K562 (cell line): ENCODE results near the gene ADCY9.
"Not testable (repeated sequence)": the region's sequence is repeated elsewhere in the genome, so short reads cannot be mapped to it uniquely, and the experiment has no call there.

Experiments used
- ATF2 ChIP-seq: sonication (generic); formaldehyde crosslinking; IDR thresholded peaks from 2 replicates; pipeline ENCODE4 v1.8.1; 2022; ENCODE audit warnings: missing genetic modification reagents
- CTCF ChIP-seq, 3 experiments: IDR thresholded peaks in 2 of 3; conservative IDR thresholded peaks in 1 of 3; 2 replicates each; pipeline ENCODE4 v1.5.1; 2011 to 2012; ENCODE audit warnings: low read length in 3 of 3, mild to moderate bottlenecking in 3 of 3, control low read depth in 2 of 3, improper control_type of control experiment in 1 of 3, inconsistent platforms in 1 of 3, low read depth in 1 of 3, mixed read lengths in 1 of 3, moderate library complexity in 1 of 3; ENCODE audit not compliant: insufficient read depth in 2 of 3
- FOS ChIP-seq: IDR thresholded peaks from 3 replicates; pipeline ENCODE4 v1.6.1; 2011; ENCODE audit not compliant: insufficient read length; ENCODE audit errors: extremely low read depth
- FOXK1 ChIP-seq: sonication (generic); formaldehyde crosslinking; IDR thresholded peaks from 2 replicates; pipeline ENCODE4 v1.8.0; 2022; ENCODE audit warnings: missing genetic modification reagents, mild to moderate bottlenecking, borderline replicate concordance
- NFYB ChIP-seq: IDR thresholded peaks from 2 replicates; pipeline ENCODE4 v1.6.1; 2011; ENCODE audit warnings: mild to moderate bottlenecking, moderate library complexity; ENCODE audit not compliant: insufficient read length; ENCODE audit errors: extremely low read depth
- POLR3G ChIP-seq: IDR thresholded peaks from 2 replicates; pipeline ENCODE4 v1.6.1; 2011; ENCODE audit not compliant: insufficient read length, insufficient replicate concordance; ENCODE audit errors: extremely low read depth
- TFE3 ChIP-seq: fragments of 450-650 bp; formaldehyde crosslinking; IDR thresholded peaks from 2 replicates; pipeline ENCODE4 v1.4.0; 2020; ENCODE audit warnings: mild to moderate bottlenecking, mixed read lengths
- XRCC4 ChIP-seq: IDR thresholded peaks from one replicate; pipeline ENCODE4 v1.6.1; 2011; ENCODE audit not compliant: insufficient read depth, insufficient read length; ENCODE audit errors: extremely low read depth
- TF ChIP-seq, protein P1 (sequence below): sonication (generic); formaldehyde crosslinking; IDR thresholded peaks from 2 replicates; pipeline ENCODE4 v1.8.0; 2022; ENCODE audit warnings: mild to moderate bottlenecking, missing genetic modification reagents, borderline replicate concordance
- TF ChIP-seq, protein P2 (sequence below), 2 experiments: fragments of 250-450 bp in 1 of 2; fragments of 450-650 bp in 1 of 2; sonication (Bioruptor Pico) in 1 of 2; IDR thresholded peaks; 2 replicates each; pipeline versions ENCODE4 v1.6.1 to v1.8.0; 2016 to 2021; ENCODE audit warnings: mild to moderate bottlenecking in 2 of 2, moderate library complexity in 2 of 2, missing compliant biosample characterization in 1 of 2, missing genetic modification characterization in 1 of 2
- TF ChIP-seq, protein P3 (sequence below): sonication (generic); formaldehyde crosslinking; IDR thresholded peaks from 2 replicates; pipeline ENCODE4 v1.5.0; 2020; ENCODE audit warnings: missing genetic modification reagents

DNA sequence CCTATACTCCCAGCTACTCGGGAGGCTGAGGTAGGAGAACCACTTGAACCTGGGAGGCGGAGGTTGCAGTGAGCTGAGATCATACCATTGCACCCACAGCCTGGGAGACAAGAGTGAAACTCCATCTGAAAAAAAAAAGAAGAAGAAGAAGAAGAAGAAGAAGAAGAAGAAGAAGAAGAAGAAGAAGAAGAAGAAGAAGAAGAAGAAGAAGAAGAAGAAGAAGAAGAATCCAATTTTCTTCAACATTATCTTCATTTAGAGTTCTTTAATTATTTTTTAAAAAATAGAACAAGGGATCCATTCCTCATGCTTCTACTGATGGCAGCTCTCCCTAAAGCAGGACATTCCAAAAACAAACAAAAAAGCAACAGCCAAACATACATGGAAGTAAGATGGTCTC, 171.8 kb downstream of the ADCY9 start:
- not testable (repeated sequence) for TF ChIP-seq FOS; POLR3G; XRCC4; FOXK1 (CRISPR knock-in tag); CTCF (IDR thresholded peaks at IDR 0.05 in 2 of 3, conservative IDR thresholded peaks at IDR 0.05 in 1 of 3; ENCODE audit: insufficient read depth in 2 of 3, low read depth in 1 of 3, low read length in 3 of 3); ATF2; NFYB; TFE3 (CRISPR knock-in tag)
- TF ChIP-seq, protein P1, sequence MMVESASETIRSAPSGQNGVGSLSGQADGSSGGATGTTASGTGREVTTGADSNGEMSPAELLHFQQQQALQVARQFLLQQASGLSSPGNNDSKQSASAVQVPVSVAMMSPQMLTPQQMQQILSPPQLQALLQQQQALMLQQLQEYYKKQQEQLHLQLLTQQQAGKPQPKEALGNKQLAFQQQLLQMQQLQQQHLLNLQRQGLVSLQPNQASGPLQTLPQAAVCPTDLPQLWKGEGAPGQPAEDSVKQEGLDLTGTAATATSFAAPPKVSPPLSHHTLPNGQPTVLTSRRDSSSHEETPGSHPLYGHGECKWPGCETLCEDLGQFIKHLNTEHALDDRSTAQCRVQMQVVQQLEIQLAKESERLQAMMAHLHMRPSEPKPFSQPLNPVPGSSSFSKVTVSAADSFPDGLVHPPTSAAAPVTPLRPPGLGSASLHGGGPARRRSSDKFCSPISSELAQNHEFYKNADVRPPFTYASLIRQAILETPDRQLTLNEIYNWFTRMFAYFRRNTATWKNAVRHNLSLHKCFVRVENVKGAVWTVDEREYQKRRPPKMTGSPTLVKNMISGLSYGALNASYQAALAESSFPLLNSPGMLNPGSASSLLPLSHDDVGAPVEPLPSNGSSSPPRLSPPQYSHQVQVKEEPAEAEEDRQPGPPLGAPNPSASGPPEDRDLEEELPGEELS (CRISPR knock-in tag) = not testable (repeated sequence)
- TF ChIP-seq, protein P2, sequence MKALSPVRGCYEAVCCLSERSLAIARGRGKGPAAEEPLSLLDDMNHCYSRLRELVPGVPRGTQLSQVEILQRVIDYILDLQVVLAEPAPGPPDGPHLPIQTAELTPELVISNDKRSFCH (CRISPR knock-in tag; IDR thresholded peaks at IDR 0.05) = not testable (repeated sequence)
- TF ChIP-seq, protein P2 (tag; IDR thresholded peaks at IDR 0.05) = not testable (repeated sequence)
- TF ChIP-seq, protein P3, sequence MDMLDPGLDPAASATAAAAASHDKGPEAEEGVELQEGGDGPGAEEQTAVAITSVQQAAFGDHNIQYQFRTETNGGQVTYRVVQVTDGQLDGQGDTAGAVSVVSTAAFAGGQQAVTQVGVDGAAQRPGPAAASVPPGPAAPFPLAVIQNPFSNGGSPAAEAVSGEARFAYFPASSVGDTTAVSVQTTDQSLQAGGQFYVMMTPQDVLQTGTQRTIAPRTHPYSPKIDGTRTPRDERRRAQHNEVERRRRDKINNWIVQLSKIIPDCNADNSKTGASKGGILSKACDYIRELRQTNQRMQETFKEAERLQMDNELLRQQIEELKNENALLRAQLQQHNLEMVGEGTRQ (CRISPR knock-in tag) = not testable (repeated sequence)
